GM23248 (cell line): ENCODE results near the gene FAM47B. TPM values are rescaled to one million over a fixed set of nuclear protein-coding genes. Genes with fewer than 3 reads are reported as not detected.

Source experiments
- DNase-seq: peaks from one replicate; pipeline ENCODE4 v3.0.0-alpha.2; 2015
- H2AFZ ChIP-seq: fragments of 200-600 bp; sonication (generic); 2 replicates; pipeline ENCODE4 v1.6.1; 2016; ENCODE audit warnings: antibody characterized with exemption
- H3F3A ChIP-seq: fragments of 200-600 bp; sonication (generic); 2 replicates; pipeline ENCODE4 v1.6.1; 2016; ENCODE audit warnings: mild to moderate bottlenecking, antibody characterized with exemption, mixed run types; ENCODE audit not compliant: insufficient read depth
- H3K27ac ChIP-seq: fragments of 200-600 bp; sonication (generic); 2 replicates; pipeline ENCODE4 v1.5.1; 2016; ENCODE audit warnings: mild to moderate bottlenecking
- H3K27me3 ChIP-seq: fragments of 200-600 bp; sonication (generic); replicated peaks from 2 replicates; pipeline ENCODE4 v1.6.1; 2016; ENCODE audit warnings: mild to moderate bottlenecking; ENCODE audit not compliant: insufficient read depth
- H3K36me3 ChIP-seq: fragments of 200-600 bp; sonication (generic); 2 replicates; pipeline ENCODE4 v1.6.1; 2016; ENCODE audit warnings: low read depth, mild to moderate bottlenecking
- H3K4me1 ChIP-seq: fragments of 200-600 bp; sonication (generic); 2 replicates; pipeline ENCODE4 v1.6.1; 2016; ENCODE audit warnings: mild to moderate bottlenecking; ENCODE audit not compliant: insufficient read depth
- H3K4me2 ChIP-seq: fragments of 200-600 bp; sonication (generic); one replicate; pipeline ENCODE4 v1.6.1; 2016; ENCODE audit warnings: mild to moderate bottlenecking; ENCODE audit not compliant: unreplicated experiment
- H3K4me3 ChIP-seq: fragments of 200-600 bp; sonication (generic); 2 replicates; pipeline ENCODE4 v1.5.1; 2016; ENCODE audit warnings: mild to moderate bottlenecking
- H3K79me2 ChIP-seq: fragments of 200-600 bp; sonication (generic); 2 replicates; pipeline ENCODE4 v1.6.1; 2016; ENCODE audit warnings: mild to moderate bottlenecking; ENCODE audit not compliant: insufficient read depth
- H3K9ac ChIP-seq: fragments of 200-600 bp; sonication (generic); 2 replicates; pipeline ENCODE4 v1.6.1; 2016; ENCODE audit warnings: mild to moderate bottlenecking
- H3K9me2 ChIP-seq: fragments of 200-600 bp; sonication (generic); 2 replicates; pipeline ENCODE4 v1.6.1; 2016; ENCODE audit warnings: mixed run types, mild to moderate bottlenecking, moderate library complexity; ENCODE audit not compliant: insufficient read depth
- H3K9me3 ChIP-seq: fragments of 200-600 bp; sonication (generic); one replicate; pipeline ENCODE4 v1.6.1; 2017; ENCODE audit warnings: low read depth
- H4K20me1 ChIP-seq: fragments of 200-600 bp; sonication (generic); 2 replicates; pipeline ENCODE4 v1.6.0; 2016; ENCODE audit not compliant: insufficient read depth
- EZH2 ChIP-seq: fragments of 200-600 bp; sonication (generic); IDR thresholded peaks from 2 replicates; pipeline ENCODE4 v1.6.1; 2018; ENCODE audit warnings: antibody characterized with exemption, mild to moderate bottlenecking; ENCODE audit not compliant: insufficient read depth, poor library complexity, severe bottlenecking
- EZH2phosphoT487 ChIP-seq: fragments of 200-600 bp; sonication (generic); IDR thresholded peaks from 2 replicates; pipeline ENCODE4 v1.6.1; 2018; ENCODE audit warnings: antibody characterized with exemption, moderate library complexity, mild to moderate bottlenecking, low read depth; ENCODE audit not compliant: insufficient read depth
- WGBS, 2 experiments: methylation state at CpG; one replicate each; pipeline ENCODE4 v1.1.6; 2015 to 2017; ENCODE audit warnings: low lambda C conversion rate in 2 of 2, low coverage in 1 of 2; ENCODE audit errors: missing lambda C conversion rate in 2 of 2; 5-methylcytosine and 5-hydroxymethylcytosine counted together
- in situ Hi-C: fragments of 300-500 bp; cut with MboI; formaldehyde crosslinking; loops from 2 replicates; pipeline ENCODE4 v1.15.0; 2020
- polyA plus RNA-seq: library from polyadenylated mRNA; unstranded; fragments of >200 nt; fragmentation: Nextera tagmentation; extraction: Ambion mirVana; gene quantifications from 2 replicates; pipeline ENCODE4 v1.2.1, GENCODE V29; 2016
- total RNA-seq: library from RNA; depleted of rRNA; stranded (reverse); fragments of >200 nt; shearing (Covaris generic); gene quantifications from 2 replicates; pipeline ENCODE4 v1.2.3, GENCODE V29; 2014

FAM47B gene
- total and polyA plus RNA-seq, 2 experiments from 2014 or later = not detected

DNA sequence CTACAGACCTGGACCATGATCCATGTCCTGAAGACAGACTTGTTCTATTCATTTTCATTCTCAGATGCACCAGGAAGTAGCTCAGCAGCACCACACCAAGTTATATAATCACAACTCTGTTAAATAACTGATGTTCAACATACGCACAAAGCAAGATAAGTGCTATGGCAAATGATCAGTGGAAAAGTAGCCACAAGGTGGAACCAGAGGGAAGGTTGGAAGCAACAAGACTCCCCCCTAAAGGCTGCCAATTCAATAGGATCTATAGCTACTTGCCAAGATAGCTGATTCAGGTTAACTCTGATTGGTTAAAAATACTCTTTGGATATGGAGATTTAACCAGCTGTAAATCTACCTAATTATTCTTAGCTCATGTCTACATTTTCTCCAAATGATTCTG is 23.7 kb upstream of the FAM47B start:
- no peak for TF ChIP-seq EZH2
- no peak for TF ChIP-seq EZH2phosphoT487
- no peak overlapping the region for H2AFZ ChIP-seq
- no peaks in the 10 kb centered on the region for H3K27me3 ChIP-seq
- H3K4me1 ChIP-seq = peaks cover 13% of the 10 kb centered on the region
- peak; percentile 63 for DNase-seq
- WGBS, 2 experiments = 13 to 45% methylated on average over 1 of the region's 1 CpG
- in situ Hi-C loops = no loop called here
- peaks cover 8% of the 10 kb centered on the region for H3F3A ChIP-seq
- no peak overlapping the region for H3K27ac ChIP-seq
- no peak overlapping the region for H3K9ac ChIP-seq
- H4K20me1 ChIP-seq = no peaks in the 10 kb centered on the region
- H3K9me3 ChIP-seq = no peaks in the 10 kb centered on the region
- no peak overlapping the region for H3K4me3 ChIP-seq
- H3K36me3 ChIP-seq = no peaks in the 10 kb centered on the region
- H3K79me2 ChIP-seq = no peaks in the 10 kb centered on the region
- peak overlapping the region; percentile 55 for H3K4me2 ChIP-seq
- no peaks in the 10 kb centered on the region for H3K9me2 ChIP-seq

DNA sequence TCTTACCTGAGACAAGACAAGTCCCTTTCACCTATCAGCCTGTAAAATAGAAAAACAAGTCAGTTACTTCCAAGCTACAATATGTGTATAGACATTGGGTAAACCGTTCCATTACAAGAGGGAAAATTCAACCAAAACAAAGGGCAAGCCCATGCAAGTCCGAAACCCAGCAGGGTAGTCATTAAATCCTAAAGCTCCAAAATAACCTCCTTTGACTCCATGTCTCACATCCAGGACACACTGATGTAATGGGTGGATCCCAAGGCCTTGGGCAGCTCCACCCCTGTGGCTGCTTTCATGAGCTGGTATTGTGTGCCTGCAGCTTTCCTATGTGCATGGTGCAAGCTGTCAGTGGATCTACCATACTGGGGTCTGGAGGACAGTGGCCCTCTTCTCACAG is 14.7 kb upstream of the FAM47B start:
- Histone ChIP-seq H3K36me3 (no peaks in the 10 kb centered on the region), H3K4me1 (no peaks in the 10 kb centered on the region), H3F3A (no peaks in the 10 kb centered on the region), H3K27ac (no peak overlapping the region), H3K4me2 (no peak overlapping the region), H3K9ac (no peak overlapping the region), H3K79me2 (no peaks in the 10 kb centered on the region), H3K9me2 (no peaks in the 10 kb centered on the region), H2AFZ (no peak overlapping the region), H4K20me1 (no peaks in the 10 kb centered on the region), H3K4me3 (no peak overlapping the region), H3K27me3 (no peaks in the 10 kb centered on the region), H3K9me3 (no peaks in the 10 kb centered on the region)
- 54 to 71% methylated on average over 2 of the region's 2 CpGs for WGBS, 2 experiments
- TF ChIP-seq EZH2 (no peak), EZH2phosphoT487 (no peak)
- no peak for DNase-seq
- in situ Hi-C loops = no loop called here

DNA sequence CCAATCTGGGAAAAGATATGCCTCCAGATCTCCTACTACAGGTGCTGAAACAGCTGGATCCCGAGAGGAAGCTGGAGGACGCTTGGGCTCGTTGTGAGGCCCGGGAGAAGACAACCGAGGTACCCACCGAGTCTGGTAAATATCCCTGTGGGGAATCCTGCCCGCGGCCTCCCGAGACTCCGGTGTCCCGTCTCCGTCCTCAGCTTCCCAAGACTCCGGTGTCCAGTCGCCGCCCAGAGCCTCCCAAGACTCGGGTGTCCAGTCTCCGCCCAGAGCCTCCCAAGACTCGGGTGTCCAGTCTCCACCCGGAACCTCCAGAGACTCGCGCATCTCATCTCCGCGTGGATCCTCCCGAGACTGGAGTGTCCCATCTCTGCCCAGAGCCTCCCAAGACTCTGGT is 639 bp downstream of the FAM47B start:
- Histone ChIP-seq H4K20me1 (no peaks in the 10 kb centered on the region), H3K9me3 (no peaks in the 10 kb centered on the region), H3K4me3 (no peak overlapping the region), H3K4me1 (no peaks in the 10 kb centered on the region), H3K27me3 (no peaks in the 10 kb centered on the region), H3K36me3 (no peaks in the 10 kb centered on the region), H3K9me2 (no peaks in the 10 kb centered on the region), H2AFZ (no peak overlapping the region), H3K9ac (no peak overlapping the region), H3K4me2 (no peak overlapping the region), H3K27ac (no peak overlapping the region), H3F3A (no peaks in the 10 kb centered on the region), H3K79me2 (no peaks in the 10 kb centered on the region)
- 84% methylated on average over 15 of the region's 24 CpGs; no CpG with 5 or more reads in 1 of the 2 experiments for WGBS, 2 experiments
- in situ Hi-C loops = no loop called here
- no peak for TF ChIP-seq EZH2phosphoT487
- no peak for DNase-seq

DNA sequence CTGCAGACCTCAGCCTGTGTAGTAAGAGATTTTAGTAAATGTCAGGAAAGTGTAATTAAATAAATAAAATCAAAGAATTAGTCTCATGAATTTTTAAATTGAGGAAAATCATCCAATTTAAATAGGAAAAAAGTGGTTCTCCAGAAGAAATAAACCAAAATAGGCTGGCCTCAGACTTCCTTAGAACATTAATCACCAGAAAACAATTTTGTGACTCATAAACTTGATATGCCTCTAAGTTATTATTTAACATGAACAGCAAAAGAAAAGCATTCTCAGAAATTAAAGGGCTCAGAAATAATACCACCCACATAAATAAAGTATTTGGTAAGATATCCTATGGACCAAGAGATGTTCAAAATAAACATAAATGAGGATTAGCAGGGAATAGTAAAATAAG is 14.3 kb downstream of the FAM47B start:
- Histone ChIP-seq H3K4me2 (peak overlapping the region; percentile 28), H3K36me3 (no peaks in the 10 kb centered on the region), H3K9me2 (no peaks in the 10 kb centered on the region), H3K9me3 (no peaks in the 10 kb centered on the region), H2AFZ (no peak overlapping the region), H3F3A (no peaks in the 10 kb centered on the region), H3K27me3 (no peaks in the 10 kb centered on the region), H3K27ac (no peak overlapping the region), H4K20me1 (no peaks in the 10 kb centered on the region), H3K4me3 (no peak overlapping the region), H3K9ac (no peak overlapping the region), H3K4me1 (peaks cover 11% of the 10 kb centered on the region), H3K79me2 (no peaks in the 10 kb centered on the region)
- in situ Hi-C loops = loop anchor here (25.0 kb wide), 1 partner anchor 95 kb away; no protein-coding TSS in a partner anchor
- DNase-seq = peak; percentile 58
- TF ChIP-seq EZH2phosphoT487 (no peak), EZH2 (no peak)

DNA sequence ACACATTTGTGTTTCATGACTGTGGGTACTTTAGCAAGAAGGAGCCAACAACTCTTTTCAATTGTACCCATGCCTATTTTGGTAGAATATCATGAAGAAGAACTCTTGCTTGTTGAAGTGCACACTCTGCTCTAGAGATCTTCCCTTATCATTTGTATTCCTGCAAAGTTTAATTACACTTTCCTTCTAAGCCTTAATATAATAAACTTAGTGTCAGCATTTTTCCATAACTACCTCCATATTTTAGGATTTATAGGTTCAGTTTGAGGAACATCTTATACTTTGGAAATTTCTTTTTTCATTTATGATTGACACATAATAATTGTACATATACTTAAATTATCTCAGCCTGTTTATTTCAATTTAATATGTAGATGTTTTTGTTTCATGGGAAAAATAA is 19.1 kb downstream of the FAM47B start:
- Histone ChIP-seq H3K27ac (no peak overlapping the region), H3K4me1 (peaks cover 6% of the 10 kb centered on the region), H2AFZ (no peak overlapping the region), H4K20me1 (no peaks in the 10 kb centered on the region), H3K4me3 (no peak overlapping the region), H3K27me3 (no peaks in the 10 kb centered on the region), H3K9me3 (no peaks in the 10 kb centered on the region), H3K79me2 (no peaks in the 10 kb centered on the region), H3K9me2 (no peaks in the 10 kb centered on the region), H3K36me3 (no peaks in the 10 kb centered on the region), H3F3A (no peaks in the 10 kb centered on the region), H3K4me2 (no peak overlapping the region), H3K9ac (no peak overlapping the region)
- DNase-seq = no peak
- no peak for TF ChIP-seq EZH2
- TF ChIP-seq EZH2phosphoT487 = no peak
- in situ Hi-C loops = loop anchor here (25.0 kb wide), 1 partner anchor 99 kb away; no protein-coding TSS in a partner anchor
